A673 (cell line): Measurements from ENCODE around the gene MYOZ1.

Source experiments
- CTCF ChIP-seq: fragments of 300-800, 200-600 bp; sonication (generic); conservative IDR thresholded peaks from 2 replicates; pipeline ENCODE4 v1.5.1; 2017; ENCODE audit warnings: low read depth, mild to moderate bottlenecking, antibody characterized with exemption, low read length, moderate library complexity, mixed read lengths
- EZH2 ChIP-seq: fragments of 200-600 bp; sonication (generic); IDR thresholded peaks from 2 replicates; pipeline ENCODE4 v1.6.1; 2017; ENCODE audit warnings: borderline replicate concordance, low read depth, mild to moderate bottlenecking, mixed read lengths, antibody characterized with exemption, low read length; ENCODE audit not compliant: poor library complexity, severe bottlenecking

- TF ChIP-seq CTCF (no peak), EZH2 (no peak)
Observed at GRCh38 chr10:73634421-73634820, 6.9 kb downstream of the MYOZ1 start.
